ENCODE data around the gene DOCK8.

DNA sequence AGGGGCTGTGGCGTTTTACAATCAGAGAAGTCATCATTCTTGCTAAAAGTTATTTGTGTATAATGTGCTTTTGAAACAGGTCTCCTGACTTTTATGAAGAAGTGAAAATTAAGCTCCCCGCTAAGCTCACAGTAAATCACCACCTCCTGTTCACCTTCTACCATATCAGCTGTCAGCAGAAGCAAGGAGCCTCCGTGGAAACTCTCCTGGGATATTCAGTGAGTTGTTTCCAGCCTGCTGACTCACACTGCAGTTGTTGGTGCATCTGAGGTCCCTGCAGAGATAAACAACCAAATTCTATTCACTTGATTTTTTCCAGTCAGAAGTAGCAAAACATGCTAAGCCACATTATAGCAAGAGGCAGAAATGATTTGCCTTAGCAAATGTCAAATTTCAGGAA is 156.7 kb downstream of the DOCK8 start:
- no peak for TF ChIP-seq EZH2 (IDR thresholded peaks at IDR 0.05; ENCODE audit: insufficient read depth, poor library complexity, severe bottlenecking)
- no peak for TF ChIP-seq EZH2phosphoT487 (IDR thresholded peaks at IDR 0.05; ENCODE audit: insufficient read depth, low read depth)

All from GM23248 (cell line).